GM18519 (cell line): ENCODE results near the gene GOSR1.
"Not testable (repeated sequence)": the region's sequence is repeated elsewhere in the genome, so short reads cannot be mapped to it uniquely, and the experiment has no call there.

ENCODE experiments used
- ATAC-seq: cut with Tn5 transposase; IDR thresholded peaks from one replicate; pipeline ENCODE4 v1.9.1; 2021; ENCODE audit warnings: mild to moderate bottlenecking, moderate library complexity; ENCODE audit not compliant: unreplicated experiment, low FRiP score

GOSR1 gene

GRCh38 chr17:30559656-30560055, 82.4 kb downstream of the GOSR1 start:
- no peak for ATAC-seq

GRCh38 chr17:30560117-30561026, 83.2 kb downstream of the GOSR1 start:
- ATAC-seq = not testable (repeated sequence)

GRCh38 chr17:30561766-30562165, 84.6 kb downstream of the GOSR1 start:
- ATAC-seq = not testable (repeated sequence)

GRCh38 chr17:30563131-30563904, 86.1 kb downstream of the GOSR1 start:
- not testable (repeated sequence) for ATAC-seq

GRCh38 chr17:30563905-30564390, 86.7 kb downstream of the GOSR1 start:
- ATAC-seq = not testable (repeated sequence)

GRCh38 chr17:30564422-30565072, 87.3 kb downstream of the GOSR1 start:
- not testable (repeated sequence) for ATAC-seq

GRCh38 chr17:30565073-30565935, 88.1 kb downstream of the GOSR1 start:
- ATAC-seq = no peak

GRCh38 chr17:30566104-30566503, 88.9 kb downstream of the GOSR1 start:
- not testable (repeated sequence) for ATAC-seq

GRCh38 chr17:30566516-30567225, 89.5 kb downstream of the GOSR1 start:
- ATAC-seq = not testable (repeated sequence)

GRCh38 chr17:30567231-30568116, 90.3 kb downstream of the GOSR1 start:
- no peak for ATAC-seq

GRCh38 chr17:30568117-30568430, 90.9 kb downstream of the GOSR1 start:
- no peak for ATAC-seq

GRCh38 chr17:30569531-30570175, 92.4 kb downstream of the GOSR1 start:
- ATAC-seq = not testable (repeated sequence)

GRCh38 chr17:30570191-30570590, 93.0 kb downstream of the GOSR1 start:
- ATAC-seq = no peak

GRCh38 chr17:30570596-30571265, 93.5 kb downstream of the GOSR1 start:
- no peak for ATAC-seq

GRCh38 chr17:30571404-30571803, 94.2 kb downstream of the GOSR1 start:
- ATAC-seq = not testable (repeated sequence)

GRCh38 chr17:30571921-30572320, 94.7 kb downstream of the GOSR1 start:
- no peak for ATAC-seq
